ENCODE measurements around the gene WDFY2.

WDFY2 gene

GRCh38 chr13:51803422-51804294 is 219.4 kb downstream of the WDFY2 start, which contains the start of gene DHRS12:
Gene DHRS12 (minus strand): TSS chr13:51804163. CDS start chr13:51799659, 4,504 bp downstream.
- DNase-seq, result peak; percentile 83

- DNase-seq, result peak; percentile 45
Observed at GRCh38 chr13:51804295-51805172, 220.3 kb downstream of the WDFY2 start.

DNA sequence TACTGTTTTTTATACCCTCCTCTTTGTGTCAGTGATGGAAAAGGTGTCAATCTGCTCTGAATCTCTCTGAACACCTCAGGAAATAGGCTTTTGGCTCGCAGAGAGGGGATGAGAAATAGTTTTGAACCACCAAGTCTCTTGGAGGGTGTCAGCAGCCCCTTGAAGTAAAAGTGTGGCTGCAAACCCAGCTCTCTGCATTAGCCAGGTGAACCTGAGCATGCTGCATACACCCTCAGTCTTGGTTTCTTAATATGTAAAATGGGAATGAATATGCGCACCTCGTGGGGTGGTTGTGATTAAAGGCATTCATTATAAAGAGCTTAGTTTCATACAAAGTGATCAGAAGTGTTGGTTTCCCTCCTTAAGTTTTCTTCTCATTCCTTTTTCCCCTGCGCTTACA is 221.1 kb downstream of the WDFY2 start:
- no peak for DNase-seq

GRCh38 chr13:51805925-51806324 is 221.7 kb downstream of the WDFY2 start:
- no peak for DNase-seq

DNA sequence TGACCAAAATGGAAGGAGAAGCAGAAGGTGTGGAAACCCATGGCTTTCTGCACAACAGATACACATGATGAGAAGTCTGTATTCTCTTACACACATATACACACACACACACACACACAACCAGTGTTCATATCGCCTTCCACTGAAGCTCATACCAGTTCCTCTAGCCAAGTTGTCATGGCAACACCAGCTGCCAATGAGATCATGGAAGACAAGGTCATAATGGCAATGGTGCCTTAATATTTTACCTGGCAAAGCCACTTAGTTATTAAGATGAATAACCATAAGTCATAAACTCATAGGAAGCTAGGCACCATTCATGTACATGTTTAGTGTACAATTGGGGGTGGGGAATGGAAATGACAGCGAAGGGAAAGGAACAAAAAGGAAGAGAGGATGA is 222.3 kb downstream of the WDFY2 start:
- no peak for DNase-seq

GRCh38 chr13:51807041-51807440 is 222.8 kb downstream of the WDFY2 start:
- no peak for DNase-seq

GRCh38 chr13:51808811-51809210 is 224.5 kb downstream of the WDFY2 start:
- no peak for DNase-seq

GRCh38 chr13:51811046-51811445 is 226.8 kb downstream of the WDFY2 start:
- no peak for DNase-seq

- no peak for DNase-seq
Observed at GRCh38 chr13:51811920-51812451, 227.7 kb downstream of the WDFY2 start.

DNA sequence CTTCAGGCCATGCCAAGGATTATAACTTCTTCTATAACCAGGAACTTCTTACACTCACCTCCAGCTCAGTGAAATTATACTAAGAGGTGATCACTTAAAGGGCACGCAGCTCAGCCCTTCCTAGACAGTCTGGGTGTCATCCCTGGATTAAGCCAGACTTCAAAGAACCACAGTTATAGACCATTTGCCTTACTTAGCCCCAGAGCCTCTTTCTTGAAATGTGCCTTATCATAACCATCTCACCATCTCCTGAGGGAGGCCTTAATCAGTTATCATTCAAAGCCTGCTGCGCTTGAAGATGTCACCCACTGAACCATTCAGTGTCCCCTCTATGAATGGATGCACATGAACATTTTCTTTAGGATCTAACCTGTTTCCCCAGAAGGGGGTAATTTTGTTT is 229.8 kb downstream of the WDFY2 start:
- no peak for DNase-seq

GRCh38 chr13:51814825-51815650 is 230.8 kb downstream of the WDFY2 start:
- peak; percentile 70 for DNase-seq

DNA sequence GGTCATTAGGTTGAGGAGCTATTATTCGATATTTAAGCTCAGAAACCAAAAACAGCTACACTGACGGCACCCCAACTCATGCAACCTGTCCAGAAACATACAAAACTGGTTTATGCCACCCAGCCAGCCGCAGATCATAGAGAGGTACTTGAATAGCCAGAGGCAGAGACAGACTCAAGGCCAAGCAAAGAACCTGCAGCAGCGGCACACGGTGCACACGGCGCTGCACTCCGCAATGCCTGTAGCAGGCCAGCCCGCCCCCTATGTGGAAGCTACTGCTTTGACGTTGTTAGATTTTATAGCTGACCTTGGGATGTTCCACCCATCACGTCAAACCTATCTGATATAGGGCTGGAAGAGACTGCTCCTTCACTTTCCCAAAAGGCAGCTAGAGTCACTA is 231.6 kb downstream of the WDFY2 start:
- DNase-seq, result no peak

- DNase-seq, result no peak
Observed at GRCh38 chr13:51816604-51817249, 232.5 kb downstream of the WDFY2 start.

Measured in activated CD4-positive, alpha-beta T cell treated with anti-CD3 and anti-CD28 coated beads, Interleukin-2, amount 50 U/mL, for 1 hour (primary cell).